ENCODE results near the gene IFNW1. TPM values are rescaled to one million over a fixed set of nuclear protein-coding genes. Genes with fewer than 3 reads are reported as not detected.

IFNW1 gene
- total and polyA plus RNA-seq, 3 experiments from 2014 or later, result 0.14 TPM; not detected in 2

DNA sequence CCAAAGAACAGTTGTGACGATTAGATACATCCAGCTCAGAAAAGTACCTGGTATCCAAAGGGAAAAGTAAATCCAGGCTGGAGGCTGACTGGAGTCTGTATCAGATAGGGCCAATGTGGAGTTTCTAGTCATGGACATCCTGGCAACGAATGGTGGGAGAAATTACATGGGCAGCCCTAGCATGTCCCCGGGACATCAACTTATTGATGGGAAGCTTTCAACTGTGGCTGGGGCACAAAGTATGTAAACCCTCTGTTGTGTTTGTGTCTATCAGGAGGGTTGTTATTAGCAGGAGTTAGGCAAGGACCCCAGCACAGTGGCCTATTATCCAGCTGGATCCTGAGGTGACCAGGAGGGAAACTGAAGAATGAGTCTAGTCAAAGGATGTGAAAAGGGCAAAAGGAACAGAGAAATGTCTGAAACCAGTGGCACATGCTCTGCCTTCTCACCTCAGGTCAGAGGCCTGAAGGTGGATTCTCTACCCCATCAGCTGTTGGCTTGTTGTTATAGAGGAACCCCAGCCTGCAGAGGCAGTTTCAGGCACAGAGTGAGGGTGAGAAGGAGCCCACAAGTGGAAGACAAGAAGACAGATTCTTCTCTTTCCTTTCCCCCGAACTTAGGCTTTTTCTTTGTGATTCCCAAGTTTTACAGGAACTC lies 19.9 kb downstream of the IFNW1 start:
- Histone ChIP-seq H3K4me3 (ENCODE audit: low read length) (no peak overlapping the region), H3K4me1 (ENCODE audit: insufficient read depth, low read length) (no peaks in the 10 kb centered on the region), H3K27me3 (ENCODE audit: insufficient read depth, low read length, poor library complexity, severe bottlenecking) (no peaks in the 10 kb centered on the region), H3K9me3 (ENCODE audit: low read length) (no peaks in the 10 kb centered on the region), H3K36me3 (ENCODE audit: insufficient read depth, low read length) (no peaks in the 10 kb centered on the region), H3K27ac (ENCODE audit: low read depth, low read length) (no peak overlapping the region)
- no peak overlapping the region for H3K4me3 Mint-ChIP-seq
- ChIA-PET POLR2A (no interaction called here), CTCF (interaction anchor here (1.9 kb wide), 1 partner anchor 11 kb away, joined by 7 read pairs; no protein-coding TSS in a partner anchor)
- no peaks in the 10 kb centered on the region for H3K4me1 Mint-ChIP-seq
- H3K27ac Mint-ChIP-seq, result no peak overlapping the region
- no peak for DNase-seq
- H3K9me3 Mint-ChIP-seq, result no peaks in the 10 kb centered on the region
- no peaks in the 10 kb centered on the region for H3K36me3 Mint-ChIP-seq
- H3K27me3 Mint-ChIP-seq, result peaks cover 13 to 17% of the 10 kb centered on the region in 2 donors

DNA sequence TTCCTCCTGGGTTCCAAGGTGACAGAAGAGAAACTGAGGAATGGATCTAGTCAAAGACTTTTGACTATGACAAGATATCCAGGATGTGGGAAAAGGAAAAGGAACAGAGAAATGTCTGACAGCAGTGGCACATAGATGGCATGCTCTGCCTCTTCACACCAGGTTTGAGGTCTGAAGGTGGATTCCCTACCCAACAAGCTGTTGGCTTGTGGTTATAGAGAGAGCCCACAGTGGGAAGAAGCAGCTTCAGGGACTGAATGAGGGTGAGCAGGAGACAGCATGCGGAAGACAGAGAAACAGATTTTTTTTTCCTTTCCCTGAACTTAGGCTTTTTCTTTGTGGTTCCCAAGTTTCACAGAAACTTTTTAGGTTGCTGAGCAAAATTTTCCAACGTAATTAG lies 20.6 kb downstream of the IFNW1 start:
- Mint-ChIP-seq H3K27ac (no peak overlapping the region), H3K27me3 (peaks cover 13 to 19% of the 10 kb centered on the region in 2 donors), H3K9me3 (no peaks in the 10 kb centered on the region), H3K36me3 (no peaks in the 10 kb centered on the region), H3K4me3 (no peak overlapping the region), H3K4me1 (no peaks in the 10 kb centered on the region)
- POLR2A ChIA-PET, result no interaction called here
- H3K27me3 ChIP-seq (ENCODE audit: insufficient read depth, low read length, poor library complexity, severe bottlenecking), result no peaks in the 10 kb centered on the region
- no peaks in the 10 kb centered on the region for H3K4me1 ChIP-seq (ENCODE audit: insufficient read depth, low read length)
- no peaks in the 10 kb centered on the region for H3K36me3 ChIP-seq (ENCODE audit: insufficient read depth, low read length)
- H3K4me3 ChIP-seq (ENCODE audit: low read length), result no peak overlapping the region
- CTCF ChIA-PET, result interaction anchor here (1.9 kb wide), 1 partner anchor 10 kb away, joined by 7 read pairs; no protein-coding TSS in a partner anchor
- no peak for DNase-seq
- H3K27ac ChIP-seq (ENCODE audit: low read depth, low read length), result no peak overlapping the region
- no peaks in the 10 kb centered on the region for H3K9me3 ChIP-seq (ENCODE audit: low read length)

DNA sequence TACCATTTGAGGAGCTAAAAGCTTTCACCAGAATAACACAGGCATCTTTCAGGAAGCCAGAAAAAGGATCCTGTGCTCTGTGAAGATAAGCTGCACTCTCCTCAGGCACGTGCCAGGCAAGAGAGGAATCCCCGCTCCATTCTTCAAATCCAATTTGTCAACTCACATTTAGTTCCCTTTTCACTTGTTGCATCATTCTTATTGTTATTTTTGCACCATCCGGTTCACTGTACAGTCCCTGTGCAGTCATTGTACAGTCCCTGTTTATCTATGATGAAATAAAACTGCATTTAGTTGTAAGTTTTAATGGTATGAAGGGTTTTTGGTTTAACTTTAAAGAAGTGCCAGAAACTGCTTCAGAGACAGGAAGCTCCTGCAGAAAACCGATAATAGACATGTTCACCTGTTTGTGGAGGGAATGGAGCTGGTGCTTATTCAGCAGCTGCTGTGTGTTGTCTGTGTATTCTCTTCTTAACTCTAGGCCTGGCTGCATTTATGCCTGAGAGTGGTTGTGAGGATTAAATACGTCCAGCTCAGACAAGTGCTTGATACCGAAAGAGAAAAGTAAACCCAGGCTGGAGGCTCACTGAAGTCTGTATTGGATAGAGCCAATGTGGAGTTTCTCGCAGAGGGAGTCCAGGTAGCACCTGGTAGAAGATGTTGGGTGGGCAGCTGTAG lies 22.4 kb downstream of the IFNW1 start:
- ChIA-PET POLR2A (no interaction called here), CTCF (interaction anchor here (0.8 to 1.3 kb wide), 5 partner anchors 9 to 1654 kb away, joined by 3 to 4 read pairs (median 3); no protein-coding TSS in a partner anchor)
- Histone ChIP-seq H3K27me3 (ENCODE audit: insufficient read depth, low read length, poor library complexity, severe bottlenecking) (no peaks in the 10 kb centered on the region), H3K36me3 (ENCODE audit: insufficient read depth, low read length) (no peaks in the 10 kb centered on the region), H3K27ac (ENCODE audit: low read depth, low read length) (no peak overlapping the region), H3K4me3 (ENCODE audit: low read length) (no peak overlapping the region), H3K9me3 (ENCODE audit: low read length) (no peaks in the 10 kb centered on the region), H3K4me1 (ENCODE audit: insufficient read depth, low read length) (no peaks in the 10 kb centered on the region)
- DNase-seq, result no peak
- H3K36me3 Mint-ChIP-seq, result no peaks in the 10 kb centered on the region
- H3K27ac Mint-ChIP-seq, result no peak overlapping the region
- no peaks in the 10 kb centered on the region for H3K4me1 Mint-ChIP-seq
- peaks cover 10 to 13% of the 10 kb centered on the region in 2 donors for H3K27me3 Mint-ChIP-seq
- H3K9me3 Mint-ChIP-seq, result no peaks in the 10 kb centered on the region
- no peak overlapping the region for H3K4me3 Mint-ChIP-seq

DNA sequence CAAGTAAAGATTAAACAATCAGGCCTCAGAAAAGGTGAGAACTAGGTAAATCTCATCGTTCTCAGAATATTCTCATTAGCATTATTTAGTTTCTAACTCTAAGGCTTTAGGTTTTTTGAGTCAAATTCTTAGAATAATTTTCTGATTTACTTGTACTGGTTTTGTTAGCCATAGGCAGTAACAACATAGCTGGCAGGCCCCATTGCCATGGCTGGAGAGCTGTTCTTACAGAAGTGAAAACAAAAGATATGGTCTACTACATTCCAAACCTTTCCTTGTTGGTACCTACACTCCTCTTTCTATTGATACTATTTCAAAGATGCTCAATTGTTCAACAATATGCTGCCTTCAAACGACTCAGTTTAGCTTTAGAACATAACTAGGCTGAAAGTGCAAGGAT lies 27.3 kb downstream of the IFNW1 start:
- Mint-ChIP-seq H3K36me3 (no peaks in the 10 kb centered on the region), H3K4me1 (peaks cover 0 to 3% (median 0%) of the 10 kb centered on the region in 3 donors), H3K27ac (no peak overlapping the region), H3K4me3 (no peak overlapping the region), H3K27me3 (peaks cover 6 to 9% of the 10 kb centered on the region in 2 donors), H3K9me3 (no peaks in the 10 kb centered on the region)
- H3K36me3 ChIP-seq (ENCODE audit: insufficient read depth, low read length), result no peaks in the 10 kb centered on the region
- ChIA-PET POLR2A (no interaction called here), CTCF (interaction anchor here (1.0 to 2.4 kb wide), 2 partner anchors 69 to 230 kb away, joined by 3 to 7 read pairs; no protein-coding TSS in a partner anchor)
- no peak overlapping the region for H3K4me3 ChIP-seq (ENCODE audit: low read length)
- no peak overlapping the region for H3K27ac ChIP-seq (ENCODE audit: low read depth, low read length)
- no peak for DNase-seq
- H3K9me3 ChIP-seq (ENCODE audit: low read length), result no peaks in the 10 kb centered on the region
- H3K4me1 ChIP-seq (ENCODE audit: insufficient read depth, low read length), result no peaks in the 10 kb centered on the region
- no peaks in the 10 kb centered on the region for H3K27me3 ChIP-seq (ENCODE audit: insufficient read depth, low read length, poor library complexity, severe bottlenecking)

DNA sequence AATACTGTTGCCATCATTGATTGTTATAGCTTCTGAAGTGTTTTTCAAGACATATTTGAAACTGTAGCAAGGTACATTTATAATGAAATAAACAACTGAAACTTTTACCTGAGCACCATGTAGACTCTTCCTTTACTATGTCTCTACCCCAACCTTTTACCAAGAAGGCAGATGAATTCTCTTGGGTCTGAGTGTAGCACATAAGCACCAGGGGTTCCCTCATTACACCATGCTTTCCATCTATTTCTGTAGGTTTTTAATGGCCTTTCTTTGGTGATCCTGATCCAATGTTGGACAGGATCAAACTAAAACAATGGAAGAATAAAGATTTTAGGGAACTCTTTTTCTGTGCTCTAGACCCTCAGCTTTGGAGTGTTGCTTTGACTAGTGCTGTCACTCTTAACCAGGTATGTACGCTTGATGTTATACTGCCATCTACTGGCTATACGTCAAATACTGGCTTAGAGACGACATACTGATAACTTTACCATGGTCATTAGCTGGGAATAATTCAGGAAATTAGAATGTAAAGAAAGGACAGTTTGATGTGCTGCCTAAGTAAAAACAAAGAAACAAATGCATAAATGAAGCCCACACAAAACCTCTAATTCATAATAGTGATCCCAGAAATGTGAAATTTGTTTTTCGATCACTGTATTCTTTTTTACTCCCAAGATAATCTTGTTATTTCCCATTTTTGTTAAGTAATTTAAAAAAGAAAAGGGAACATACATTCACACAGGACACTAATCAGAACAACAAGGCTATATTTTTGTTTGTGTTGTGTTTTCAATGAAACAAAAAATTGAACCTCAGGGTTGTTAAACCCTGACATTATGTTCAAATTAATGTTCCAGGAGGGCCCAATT lies 30.7 kb downstream of the IFNW1 start:
- no peaks in the 10 kb centered on the region for H3K36me3 Mint-ChIP-seq
- POLR2A ChIA-PET, result no interaction called here
- DNase-seq, result peak in 2 of 5 donors; percentile 59
- no peaks in the 10 kb centered on the region for H3K9me3 Mint-ChIP-seq
- Histone ChIP-seq H3K4me3 (ENCODE audit: low read length) (no peak overlapping the region), H3K27me3 (ENCODE audit: insufficient read depth, low read length, poor library complexity, severe bottlenecking) (no peaks in the 10 kb centered on the region), H3K27ac (ENCODE audit: low read depth, low read length) (no peak overlapping the region), H3K36me3 (ENCODE audit: insufficient read depth, low read length) (no peaks in the 10 kb centered on the region), H3K4me1 (ENCODE audit: insufficient read depth, low read length) (no peaks in the 10 kb centered on the region), H3K9me3 (ENCODE audit: low read length) (no peaks in the 10 kb centered on the region)
- H3K4me3 Mint-ChIP-seq, result no peak overlapping the region
- peaks cover 0 to 3% (median 0%) of the 10 kb centered on the region in 3 donors for H3K4me1 Mint-ChIP-seq
- CTCF ChIA-PET, result interaction anchor here (0.6 to 3.7 kb wide), 26 partner anchors 8 to 1646 kb away, joined by 3 to 33 read pairs (median 3); partner anchors contain the start of genes HACD4 and IFNB1
- H3K27ac Mint-ChIP-seq, result peak overlapping the region in 1 of 8 donors; percentile 15
- H3K27me3 Mint-ChIP-seq, result peaks cover 0 to 3% of the 10 kb centered on the region in 2 donors

DNA sequence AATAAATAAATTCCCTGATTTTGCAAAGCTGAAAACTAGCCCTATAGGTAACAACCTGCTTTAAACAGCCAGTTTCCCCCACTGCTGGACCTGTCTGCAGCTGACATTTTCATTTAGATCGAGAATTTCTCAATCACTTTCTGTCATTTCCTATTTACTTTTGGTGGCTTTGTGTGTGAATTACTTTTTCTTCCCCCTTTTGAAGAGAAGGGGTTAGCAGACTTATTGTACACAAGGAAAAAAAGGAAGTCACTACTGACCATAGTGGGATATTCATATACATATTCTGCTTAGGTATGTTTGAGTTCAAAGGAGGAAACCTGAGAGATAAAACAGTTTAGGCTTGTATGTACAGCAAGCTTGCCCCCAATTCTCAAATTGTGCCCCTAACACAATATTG lies 36.8 kb downstream of the IFNW1 start:
- Mint-ChIP-seq H3K9me3 (no peaks in the 10 kb centered on the region), H3K27ac (no peak overlapping the region), H3K4me1 (peaks cover 7 to 10% (median 9%) of the 10 kb centered on the region in 3 donors), H3K4me3 (no peak overlapping the region), H3K36me3 (no peaks in the 10 kb centered on the region), H3K27me3 (peaks cover 0 to 5% of the 10 kb centered on the region in 2 donors)
- Histone ChIP-seq H3K27ac (ENCODE audit: low read depth, low read length) (no peak overlapping the region), H3K9me3 (ENCODE audit: low read length) (no peaks in the 10 kb centered on the region), H3K36me3 (ENCODE audit: insufficient read depth, low read length) (no peaks in the 10 kb centered on the region), H3K27me3 (ENCODE audit: insufficient read depth, low read length, poor library complexity, severe bottlenecking) (no peaks in the 10 kb centered on the region), H3K4me3 (ENCODE audit: low read length) (no peak overlapping the region), H3K4me1 (ENCODE audit: insufficient read depth, low read length) (no peaks in the 10 kb centered on the region)
- no peak for DNase-seq
- CTCF ChIA-PET, result interaction anchor here (1.2 to 2.4 kb wide), 3 partner anchors 26 to 220 kb away, joined by 3 to 11 read pairs (median 4); partner anchors contain the start of gene IFNB1
- POLR2A ChIA-PET, result interaction anchor here (0.6 kb wide), 1 partner anchor 15 kb away, joined by 3 read pairs; no protein-coding TSS in a partner anchor

DNA sequence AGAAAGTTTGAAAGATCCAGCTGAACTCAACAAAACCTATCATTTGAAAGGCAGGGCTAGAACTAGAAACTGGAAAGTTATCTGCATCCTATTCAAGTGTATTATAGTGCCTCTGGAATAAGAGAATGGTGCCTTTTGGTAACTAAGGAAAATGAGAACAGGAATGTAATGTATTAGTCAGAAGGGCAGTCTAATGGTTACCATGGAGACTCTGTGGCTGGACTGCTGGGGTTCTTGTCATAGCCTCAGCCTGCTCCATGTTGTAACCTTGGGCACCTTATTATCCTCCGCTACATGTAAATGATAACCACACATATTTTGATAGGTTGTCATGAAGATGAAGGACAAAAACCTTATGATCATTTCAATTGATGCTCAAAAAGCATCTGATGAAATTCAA lies 39.3 kb downstream of the IFNW1 start:
- no peak for DNase-seq
- H3K27ac Mint-ChIP-seq, result no peak overlapping the region
- Histone ChIP-seq H3K27me3 (ENCODE audit: insufficient read depth, low read length, poor library complexity, severe bottlenecking) (no peaks in the 10 kb centered on the region), H3K4me3 (ENCODE audit: low read length) (no peak overlapping the region), H3K27ac (ENCODE audit: low read depth, low read length) (no peak overlapping the region), H3K9me3 (ENCODE audit: low read length) (no peaks in the 10 kb centered on the region), H3K4me1 (ENCODE audit: insufficient read depth, low read length) (peaks cover 3% of the 10 kb centered on the region), H3K36me3 (ENCODE audit: insufficient read depth, low read length) (no peaks in the 10 kb centered on the region)
- CTCF ChIA-PET, result no interaction called here
- H3K4me1 Mint-ChIP-seq, result peaks cover 9 to 14% (median 12%) of the 10 kb centered on the region in 3 donors
- H3K27me3 Mint-ChIP-seq, result peaks cover 0 to 5% of the 10 kb centered on the region in 2 donors
- H3K9me3 Mint-ChIP-seq, result no peaks in the 10 kb centered on the region
- H3K36me3 Mint-ChIP-seq, result no peaks in the 10 kb centered on the region
- POLR2A ChIA-PET, result interaction anchor here (0.6 kb wide), 1 partner anchor 1718 kb away, joined by 3 read pairs; no protein-coding TSS in a partner anchor
- no peak overlapping the region for H3K4me3 Mint-ChIP-seq

Measured in CD8-positive, alpha-beta memory T cell (primary cell).